ENCODE data around the gene SOD2.

DNA sequence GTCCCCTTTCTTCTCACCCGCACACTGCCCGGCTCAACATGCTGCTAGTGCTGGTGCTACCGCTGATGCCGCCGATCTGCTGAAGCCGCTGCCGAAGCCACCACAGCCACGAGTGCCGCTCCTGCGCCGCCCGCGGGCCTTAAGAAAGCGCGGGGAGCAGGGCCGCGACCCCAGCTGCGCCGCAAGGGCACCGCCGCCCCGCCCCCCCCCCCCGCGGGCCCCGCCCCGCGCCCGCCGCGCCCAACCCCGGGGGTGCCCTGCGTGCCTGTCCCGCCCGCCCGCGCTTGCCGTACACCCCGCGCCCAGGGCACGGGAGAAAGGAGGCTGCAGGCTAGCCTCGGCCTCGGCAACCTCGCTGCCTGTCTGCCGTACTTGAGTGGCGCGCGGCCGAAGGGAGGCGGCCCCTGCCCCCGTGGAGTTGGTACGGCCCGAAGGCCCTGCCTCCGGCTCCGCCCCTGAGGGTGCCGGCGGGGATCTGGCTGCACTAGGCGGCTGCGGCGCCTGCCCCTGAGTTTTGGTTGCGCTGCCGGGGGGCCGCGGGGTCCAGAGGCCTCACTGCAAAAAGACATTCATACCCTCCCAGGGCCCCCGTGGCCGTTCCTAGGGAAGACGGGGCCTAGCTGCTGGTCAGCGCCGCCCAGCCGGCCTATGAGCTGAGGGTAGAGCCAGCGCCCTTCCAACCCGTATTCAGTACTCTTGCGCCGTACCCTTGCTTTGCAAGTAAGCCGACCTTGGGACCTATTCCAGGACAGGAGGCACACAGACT lies at the start of gene SOD2:
- TF ChIP-seq, protein P1, sequence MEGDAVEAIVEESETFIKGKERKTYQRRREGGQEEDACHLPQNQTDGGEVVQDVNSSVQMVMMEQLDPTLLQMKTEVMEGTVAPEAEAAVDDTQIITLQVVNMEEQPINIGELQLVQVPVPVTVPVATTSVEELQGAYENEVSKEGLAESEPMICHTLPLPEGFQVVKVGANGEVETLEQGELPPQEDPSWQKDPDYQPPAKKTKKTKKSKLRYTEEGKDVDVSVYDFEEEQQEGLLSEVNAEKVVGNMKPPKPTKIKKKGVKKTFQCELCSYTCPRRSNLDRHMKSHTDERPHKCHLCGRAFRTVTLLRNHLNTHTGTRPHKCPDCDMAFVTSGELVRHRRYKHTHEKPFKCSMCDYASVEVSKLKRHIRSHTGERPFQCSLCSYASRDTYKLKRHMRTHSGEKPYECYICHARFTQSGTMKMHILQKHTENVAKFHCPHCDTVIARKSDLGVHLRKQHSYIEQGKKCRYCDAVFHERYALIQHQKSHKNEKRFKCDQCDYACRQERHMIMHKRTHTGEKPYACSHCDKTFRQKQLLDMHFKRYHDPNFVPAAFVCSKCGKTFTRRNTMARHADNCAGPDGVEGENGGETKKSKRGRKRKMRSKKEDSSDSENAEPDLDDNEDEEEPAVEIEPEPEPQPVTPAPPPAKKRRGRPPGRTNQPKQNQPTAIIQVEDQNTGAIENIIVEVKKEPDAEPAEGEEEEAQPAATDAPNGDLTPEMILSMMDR (IDR thresholded peaks at IDR 0.05; ENCODE audit: borderline replicate concordance, extremely low read depth, low read length, poor library complexity, severe bottlenecking) = no peak
- no peak for TF ChIP-seq EZH2 (IDR thresholded peaks at IDR 0.05; ENCODE audit: borderline replicate concordance, low read depth, low read length, severe bottlenecking)
